MM.1S (cell line): ENCODE measurements around the gene CCND1.

Experiments
- DNase-seq: peaks from one replicate; pipeline ENCODE4 v3.0.0-alpha.2; 2015
- H2AFZ ChIP-seq: fragments of 300-600 bp; sonication (generic); 2 replicates; pipeline ENCODE4 v1.6.0; 2016; ENCODE audit warnings: antibody characterized with exemption, low read length
- H3F3A ChIP-seq: fragments of 300-600 bp; sonication (generic); 2 replicates; pipeline ENCODE4 v1.6.1; 2016; ENCODE audit warnings: mild to moderate bottlenecking, antibody characterized with exemption, low read length, moderate library complexity, mixed read lengths; ENCODE audit not compliant: insufficient read depth
- H3K27ac ChIP-seq: fragments of 300-600 bp; sonication (generic); 2 replicates; pipeline ENCODE4 v1.5.1; 2016; ENCODE audit warnings: mild to moderate bottlenecking, low read length
- H3K27me3 ChIP-seq: fragments of 300-600 bp; sonication (generic); replicated peaks from 2 replicates; pipeline ENCODE4 v1.6.0; 2016; ENCODE audit warnings: low read length; ENCODE audit not compliant: insufficient read depth
- H3K36me3 ChIP-seq: fragments of 300-600 bp; sonication (generic); replicated peaks from 2 replicates; pipeline ENCODE4 v1.6.1; 2016; ENCODE audit warnings: mild to moderate bottlenecking, low read length, mixed read lengths; ENCODE audit not compliant: insufficient read depth
- H3K4me1 ChIP-seq: fragments of 300-600 bp; sonication (generic); 2 replicates; pipeline ENCODE4 v1.6.1; 2016; ENCODE audit warnings: low read length, mixed read lengths
- H3K4me2 ChIP-seq: fragments of 300-600 bp; sonication (generic); 2 replicates; pipeline ENCODE4 v1.6.0; 2016; ENCODE audit warnings: low read depth, low read length
- H3K4me3 ChIP-seq: fragments of 300-600 bp; sonication (generic); 2 replicates; pipeline ENCODE4 v1.5.1; 2016; ENCODE audit warnings: low read length, mixed read lengths
- H3K79me2 ChIP-seq: fragments of 300-600 bp; sonication (generic); 2 replicates; pipeline ENCODE4 v1.6.1; 2016; ENCODE audit warnings: mixed run types, low read length, mixed read lengths
- H3K9ac ChIP-seq: fragments of 300-600 bp; sonication (generic); 2 replicates; pipeline ENCODE4 v1.6.1; 2016; ENCODE audit warnings: low read length, mixed read lengths
- H3K9me2 ChIP-seq: fragments of 300-600 bp; sonication (generic); replicated peaks from 2 replicates; pipeline ENCODE4 v1.6.1; 2016; ENCODE audit warnings: mild to moderate bottlenecking, low read length, mixed read lengths; ENCODE audit not compliant: insufficient read depth
- H3K9me3 ChIP-seq: fragments of 300-600 bp; sonication (generic); replicated peaks from 2 replicates; pipeline ENCODE4 v1.6.1; 2016; ENCODE audit warnings: mild to moderate bottlenecking, low read length, mixed read lengths; ENCODE audit not compliant: insufficient read depth
- H4K20me1 ChIP-seq: fragments of 300-600 bp; sonication (generic); 2 replicates; pipeline ENCODE4 v1.6.1; 2016; ENCODE audit warnings: mild to moderate bottlenecking, low read length, moderate library complexity, mixed read lengths; ENCODE audit not compliant: insufficient read depth
- EZH2 ChIP-seq: fragments of 300-600 bp; sonication (generic); optimal IDR thresholded peaks from 2 replicates; pipeline ENCODE3; 2017; ENCODE audit warnings: low read depth, mild to moderate bottlenecking, antibody characterized with exemption, low read length, mixed read lengths
- EZH2phosphoT487 ChIP-seq: fragments of 300-600 bp; sonication (generic); IDR thresholded peaks from 2 replicates; pipeline ENCODE4 v1.6.1; 2018; ENCODE audit warnings: antibody characterized with exemption, low read length
- TF ChIP-seq, protein P1 (sequence below): fragments of 300-600 bp; sonication (generic); IDR thresholded peaks from 2 replicates; pipeline ENCODE4 v1.5.1; 2016; ENCODE audit warnings: antibody characterized with exemption, low read length, mixed read lengths

CCND1 gene

GRCh38 chr11:69650081-69650831, 9.3 kb downstream of the CCND1 start:
- Histone ChIP-seq H3K36me3 (no peaks in the 10 kb centered on the region), H3K9me3 (no peaks in the 10 kb centered on the region), H3F3A (no peaks in the 10 kb centered on the region), H3K9ac (no peak overlapping the region), H3K9me2 (no peaks in the 10 kb centered on the region), H4K20me1 (no peaks in the 10 kb centered on the region), H3K79me2 (no peaks in the 10 kb centered on the region), H3K4me2 (no peak overlapping the region), H3K27ac (no peak overlapping the region), H2AFZ (no peak overlapping the region), H3K27me3 (no peaks in the 10 kb centered on the region), H3K4me1 (no peaks in the 10 kb centered on the region), H3K4me3 (no peak overlapping the region)
- TF ChIP-seq, protein P1, sequence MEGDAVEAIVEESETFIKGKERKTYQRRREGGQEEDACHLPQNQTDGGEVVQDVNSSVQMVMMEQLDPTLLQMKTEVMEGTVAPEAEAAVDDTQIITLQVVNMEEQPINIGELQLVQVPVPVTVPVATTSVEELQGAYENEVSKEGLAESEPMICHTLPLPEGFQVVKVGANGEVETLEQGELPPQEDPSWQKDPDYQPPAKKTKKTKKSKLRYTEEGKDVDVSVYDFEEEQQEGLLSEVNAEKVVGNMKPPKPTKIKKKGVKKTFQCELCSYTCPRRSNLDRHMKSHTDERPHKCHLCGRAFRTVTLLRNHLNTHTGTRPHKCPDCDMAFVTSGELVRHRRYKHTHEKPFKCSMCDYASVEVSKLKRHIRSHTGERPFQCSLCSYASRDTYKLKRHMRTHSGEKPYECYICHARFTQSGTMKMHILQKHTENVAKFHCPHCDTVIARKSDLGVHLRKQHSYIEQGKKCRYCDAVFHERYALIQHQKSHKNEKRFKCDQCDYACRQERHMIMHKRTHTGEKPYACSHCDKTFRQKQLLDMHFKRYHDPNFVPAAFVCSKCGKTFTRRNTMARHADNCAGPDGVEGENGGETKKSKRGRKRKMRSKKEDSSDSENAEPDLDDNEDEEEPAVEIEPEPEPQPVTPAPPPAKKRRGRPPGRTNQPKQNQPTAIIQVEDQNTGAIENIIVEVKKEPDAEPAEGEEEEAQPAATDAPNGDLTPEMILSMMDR: no peak
- TF ChIP-seq EZH2 (no peak), EZH2phosphoT487 (no peak)
- DNase-seq: no peak

DNA sequence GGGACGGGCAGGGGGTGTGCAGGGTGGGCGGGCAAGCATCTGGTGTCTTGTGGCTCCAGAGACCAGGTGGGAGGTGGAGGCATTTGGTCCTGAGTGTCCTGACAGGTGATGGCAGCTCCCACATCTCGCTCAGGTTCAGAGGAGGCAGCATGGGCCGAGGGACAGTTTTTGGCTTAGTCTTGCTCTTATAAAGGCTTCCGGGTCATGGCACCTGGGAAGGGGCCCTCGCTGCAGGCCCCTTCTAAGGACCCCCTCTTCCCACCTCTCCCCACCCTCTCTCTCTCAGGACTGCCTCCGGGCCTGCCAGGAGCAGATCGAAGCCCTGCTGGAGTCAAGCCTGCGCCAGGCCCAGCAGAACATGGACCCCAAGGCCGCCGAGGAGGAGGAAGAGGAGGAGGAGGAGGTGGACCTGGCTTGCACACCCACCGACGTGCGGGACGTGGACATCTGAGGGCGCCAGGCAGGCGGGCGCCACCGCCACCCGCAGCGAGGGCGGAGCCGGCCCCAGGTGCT, 9.9 kb downstream of the CCND1 start:
- Histone ChIP-seq H3K27me3 (no peaks in the 10 kb centered on the region), H3K9ac (no peak overlapping the region), H4K20me1 (no peaks in the 10 kb centered on the region), H3K4me1 (no peaks in the 10 kb centered on the region), H3K9me2 (no peaks in the 10 kb centered on the region), H3K36me3 (no peaks in the 10 kb centered on the region), H3K9me3 (no peaks in the 10 kb centered on the region), H3K27ac (no peak overlapping the region), H3K4me2 (no peak overlapping the region), H3K79me2 (no peaks in the 10 kb centered on the region), H3K4me3 (no peak overlapping the region), H3F3A (no peaks in the 10 kb centered on the region), H2AFZ (no peak overlapping the region)
- TF ChIP-seq, protein P1: no peak
- TF ChIP-seq EZH2: no peak
- no peak for TF ChIP-seq EZH2phosphoT487
- DNase-seq: no peak

GRCh38 chr11:69651834-69652620, 11.1 kb downstream of the CCND1 start:
- no peaks in the 10 kb centered on the region for H3K4me1 ChIP-seq
- no peaks in the 10 kb centered on the region for H3K9me2 ChIP-seq
- no peaks in the 10 kb centered on the region for H3K79me2 ChIP-seq
- TF ChIP-seq EZH2phosphoT487: no peak
- TF ChIP-seq, protein P1: no peak
- no peaks in the 10 kb centered on the region for H3K36me3 ChIP-seq
- no peaks in the 10 kb centered on the region for H3K27me3 ChIP-seq
- H4K20me1 ChIP-seq: no peaks in the 10 kb centered on the region
- H3K9me3 ChIP-seq: no peaks in the 10 kb centered on the region
- no peak overlapping the region for H3K4me2 ChIP-seq
- no peak overlapping the region for H2AFZ ChIP-seq
- H3K27ac ChIP-seq: no peak overlapping the region
- no peak overlapping the region for H3K4me3 ChIP-seq
- H3F3A ChIP-seq: no peaks in the 10 kb centered on the region
- H3K9ac ChIP-seq: no peak overlapping the region
- DNase-seq: no peak
